Naive B cell (primary cell): ENCODE measurements around the gene CHTOP. TPM values are rescaled to one million over a fixed set of nuclear protein-coding genes. Genes with fewer than 3 reads are reported as not detected.
A peak's percentile ranks its signal among the peaks of the same experiment; 100 is the strongest.
"Not testable (repeated sequence)": the region's sequence is repeated elsewhere in the genome, so short reads cannot be mapped to it uniquely, and the experiment has no call there.

Experiments
- ATAC-seq, 2 donors: fragments of 150-1000 bp; cut with Tn5 transposase; 2 replicates each; pipeline ENCODE4 v1.10.0; 2021; ENCODE audit warnings: low read depth in 2 of 2, mild to moderate bottlenecking in 2 of 2, moderate library complexity in 2 of 2
- DNase-seq: peaks from one replicate; pipeline ENCODE4 v3.0.0; 2022
- H3K27ac Mint-ChIP-seq, 6 donors: one replicate each; pipeline ENCODE4 v1.8.0; 2020 to 2022; ENCODE audit warnings: mild to moderate bottlenecking in 6 of 6, mixed read lengths in 6 of 6, moderate library complexity in 5 of 6, inconsistent platforms in 2 of 6
- H3K27me3 Mint-ChIP-seq, 3 donors: one replicate each; pipeline ENCODE4 v1.8.0; 2021 to 2022; ENCODE audit warnings: mixed read lengths in 3 of 3, mild to moderate bottlenecking in 1 of 3
- H3K36me3 Mint-ChIP-seq, 2 donors: one replicate each; pipeline ENCODE4 v1.8.0; 2020 to 2022; ENCODE audit warnings: mixed read lengths in 2 of 2, inconsistent platforms in 1 of 2, mild to moderate bottlenecking in 1 of 2
- H3K4me1 Mint-ChIP-seq, 3 donors: one replicate each; pipeline ENCODE4 v1.8.0; 2020 to 2022; ENCODE audit warnings: mixed read lengths in 3 of 3, inconsistent platforms in 1 of 3, mild to moderate bottlenecking in 1 of 3, moderate library complexity in 1 of 3
- H3K4me3 Mint-ChIP-seq, 8 donors: one replicate each; pipeline ENCODE4 v1.8.0; 2020 to 2022; ENCODE audit warnings: mild to moderate bottlenecking in 8 of 8, mixed read lengths in 8 of 8, moderate library complexity in 8 of 8, inconsistent platforms in 2 of 8
- H3K9me3 Mint-ChIP-seq, 7 donors: one replicate each; pipeline ENCODE4 v1.8.0; 2020 to 2022; ENCODE audit warnings: mixed read lengths in 7 of 7, mild to moderate bottlenecking in 5 of 7, inconsistent platforms in 2 of 7, moderate library complexity in 1 of 7
- polyA plus RNA-seq, 6 donors: library from polyadenylated mRNA; unstranded; fragments of 300-500 nt; fragmentation: Illumina TruSeq; gene quantifications; one replicate each; pipeline ENCODE4 v1.2.3, GENCODE V29; 2021; ENCODE audit warnings: low read depth in 6 of 6

CHTOP gene
- polyA plus RNA-seq = 10 to 100 TPM; 43.3 to 94.4 (median 54.4) TPM

- peaks cover 39 to 48% (median 43%) of the 10 kb centered on the region in 3 donors for H3K4me1 Mint-ChIP-seq
Measured at GRCh38 chr1:153633754-153634665, at the start of gene CHTOP. Gene CHTOP (plus strand): TSS chr1:153634066. CDS start chr1:153636589, 2,523 bp downstream.

DNA sequence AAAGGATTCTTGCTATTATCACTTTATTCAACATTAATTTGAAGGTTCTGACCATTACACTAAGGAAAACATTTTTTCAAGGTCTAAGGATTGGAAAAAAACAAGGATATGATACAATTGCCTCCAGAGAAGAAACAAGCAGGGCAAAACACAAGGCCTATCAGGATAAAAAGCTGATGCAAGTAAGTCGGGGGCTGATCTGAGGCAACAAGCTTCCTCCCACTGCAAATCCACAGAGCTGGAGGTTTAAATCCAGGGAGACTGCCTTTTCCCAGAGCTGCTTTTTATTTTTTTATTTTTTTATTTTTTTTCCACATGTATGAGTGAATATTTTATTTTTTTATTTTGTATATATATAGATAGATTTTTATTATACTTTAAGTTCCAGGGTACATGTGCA lies 48.9 kb upstream of the CHTOP start:
- peaks cover 0 to 4% (median 0%) of the 10 kb centered on the region in 3 donors for H3K27me3 Mint-ChIP-seq
- no peak overlapping the region for H3K27ac Mint-ChIP-seq
- no peak for ATAC-seq
- no peak overlapping the region for H3K4me3 Mint-ChIP-seq
- H3K36me3 Mint-ChIP-seq = no peaks in the 10 kb centered on the region
- DNase-seq = no peak
- H3K9me3 Mint-ChIP-seq = no peaks in the 10 kb centered on the region
- H3K4me1 Mint-ChIP-seq = no peaks in the 10 kb centered on the region

More at GRCh38 chr1:153633754-153634665, at the start of gene CHTOP:
- Mint-ChIP-seq H3K9me3 (peaks cover 0 to 5% (median 0%) of the 10 kb centered on the region in 7 donors), H3K36me3 (peaks cover 11 to 21% of the 10 kb centered on the region in 2 donors), H3K27me3 (no peaks in the 10 kb centered on the region), H3K4me3 (peak within 1 kb of the TSS; percentile 94 to 100 (median 99)), H3K27ac (peak within 1 kb of the TSS; percentile 100)
- ATAC-seq (peak; percentile 84 to 85), DNase-seq (peak; percentile 97)

GRCh38 chr1:153586347-153586746 lies 47.5 kb upstream of the CHTOP start:
- ATAC-seq (no peak), DNase-seq (no peak)
- H3K4me1 Mint-ChIP-seq = no peaks in the 10 kb centered on the region
- no peaks in the 10 kb centered on the region for H3K36me3 Mint-ChIP-seq
- peaks cover 0 to 4% (median 0%) of the 10 kb centered on the region in 3 donors for H3K27me3 Mint-ChIP-seq
- peak overlapping the region in 3 of 6 donors; percentile 17 to 59 (median 57) for H3K27ac Mint-ChIP-seq
- H3K9me3 Mint-ChIP-seq = no peaks in the 10 kb centered on the region
- no peak overlapping the region for H3K4me3 Mint-ChIP-seq

GRCh38 chr1:153587314-153587713 lies 46.6 kb upstream of the CHTOP start:
- Mint-ChIP-seq H3K27me3 (peaks cover 0 to 4% (median 0%) of the 10 kb centered on the region in 3 donors), H3K4me1 (no peaks in the 10 kb centered on the region), H3K27ac (peak overlapping the region in 1 of 6 donors; percentile 22), H3K9me3 (no peaks in the 10 kb centered on the region), H3K36me3 (no peaks in the 10 kb centered on the region), H3K4me3 (no peak overlapping the region)
- no peak for ATAC-seq
- no peak for DNase-seq

- not testable (repeated sequence) for H3K9me3 Mint-ChIP-seq, H3K36me3 Mint-ChIP-seq, H3K4me3 Mint-ChIP-seq, H3K4me1 Mint-ChIP-seq, H3K27me3 Mint-ChIP-seq, ATAC-seq, DNase-seq
- peak overlapping the region in 1 of 6 donors; percentile 34 for H3K27ac Mint-ChIP-seq
Measured at GRCh38 chr1:153588033-153588432, 45.8 kb upstream of the CHTOP start.

- ATAC-seq (no peak), DNase-seq (no peak)
- Mint-ChIP-seq H3K9me3 (no peaks in the 10 kb centered on the region), H3K36me3 (no peaks in the 10 kb centered on the region), H3K4me3 (no peak overlapping the region), H3K27me3 (peaks cover 0 to 4% (median 0%) of the 10 kb centered on the region in 3 donors), H3K4me1 (no peaks in the 10 kb centered on the region), H3K27ac (peak overlapping the region in 1 of 6 donors; percentile 34)
Measured at GRCh38 chr1:153588482-153588881, 45.4 kb upstream of the CHTOP start.

DNA sequence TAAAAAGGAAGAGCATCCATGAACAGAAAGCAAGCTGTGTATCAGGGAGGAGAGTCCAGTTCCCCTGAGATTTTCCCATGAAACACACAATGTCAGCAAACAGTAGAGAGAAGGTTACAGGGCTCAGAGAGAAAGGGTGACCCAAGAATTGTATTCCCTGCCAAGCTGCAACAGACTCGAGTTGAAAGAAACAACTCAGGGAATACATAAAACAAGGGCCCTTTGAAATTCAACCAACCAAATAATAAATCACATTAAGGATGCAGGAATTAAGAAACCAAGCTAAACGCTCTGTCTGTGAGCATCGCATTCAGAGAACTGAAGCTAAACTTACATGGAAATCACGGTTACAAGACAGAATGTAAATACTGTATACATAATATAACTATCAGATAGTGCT lies 41.1 kb upstream of the CHTOP start:
- H3K4me1 Mint-ChIP-seq = peaks cover 3 to 18% (median 17%) of the 10 kb centered on the region in 3 donors
- ATAC-seq = no peak
- no peaks in the 10 kb centered on the region for H3K9me3 Mint-ChIP-seq
- H3K36me3 Mint-ChIP-seq = no peaks in the 10 kb centered on the region
- H3K4me3 Mint-ChIP-seq = no peak overlapping the region
- no peak for DNase-seq
- peak overlapping the region in 1 of 6 donors; percentile 74 for H3K27ac Mint-ChIP-seq
- no peaks in the 10 kb centered on the region for H3K27me3 Mint-ChIP-seq

- no peak for ATAC-seq
- peak overlapping the region; percentile 96 to 100 (median 98) for H3K27ac Mint-ChIP-seq
Measured at GRCh38 chr1:153597206-153597605, 36.7 kb upstream of the CHTOP start.

DNA sequence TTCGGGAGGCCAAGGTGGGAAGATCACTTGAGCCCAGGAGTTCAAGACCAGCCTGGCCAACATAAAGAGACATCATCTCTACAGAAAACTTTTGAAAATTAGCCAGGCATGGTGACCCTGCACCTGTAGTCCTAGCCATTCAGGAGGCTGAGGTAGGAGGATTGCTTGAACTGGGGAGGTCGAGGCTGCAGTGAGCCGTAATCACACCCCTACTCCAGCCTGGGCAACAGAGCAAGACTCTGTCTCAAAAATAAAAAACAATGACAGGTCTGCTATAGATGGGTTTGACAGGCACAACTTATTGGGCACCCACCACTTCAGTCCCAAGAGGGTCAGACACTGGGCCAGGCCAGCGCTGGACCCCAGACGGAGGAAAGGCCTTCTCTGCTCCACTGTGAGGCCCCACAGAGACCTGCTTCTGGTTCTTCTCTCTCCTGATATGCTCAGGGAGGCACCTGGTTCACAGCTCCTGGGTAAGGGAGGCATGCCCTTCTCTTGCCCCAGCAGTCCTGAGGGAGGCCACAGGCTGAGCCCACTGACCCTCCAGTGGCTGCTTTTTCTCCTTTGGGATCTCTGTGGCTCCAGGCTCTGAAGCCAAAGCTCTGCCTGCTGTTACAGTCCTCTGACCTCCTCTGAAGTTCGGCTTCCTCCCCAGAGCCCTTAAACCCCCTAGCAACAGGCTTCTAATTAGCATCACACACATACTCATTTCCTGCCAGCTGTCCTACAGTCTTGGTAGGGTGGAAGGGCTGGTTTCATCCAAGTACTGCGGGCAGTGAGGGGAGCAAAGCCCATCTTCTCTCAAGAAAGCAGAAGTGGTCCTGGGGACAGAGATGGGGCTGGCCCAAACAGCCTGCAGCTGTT lies 35.3 kb upstream of the CHTOP start:
- H3K4me3 Mint-ChIP-seq = peak overlapping the region in 7 of 8 donors; percentile 10 to 87 (median 76)
- H3K36me3 Mint-ChIP-seq = no peaks in the 10 kb centered on the region
- H3K9me3 Mint-ChIP-seq = no peaks in the 10 kb centered on the region
- peak; percentile 97 to 98 for ATAC-seq
- DNase-seq = peak; percentile 85
- H3K27me3 Mint-ChIP-seq = no peaks in the 10 kb centered on the region
- H3K4me1 Mint-ChIP-seq = peaks cover 22 to 58% (median 48%) of the 10 kb centered on the region in 3 donors
- peak overlapping the region; percentile 96 to 100 (median 98) for H3K27ac Mint-ChIP-seq

More at GRCh38 chr1:153597206-153597605, 36.7 kb upstream of the CHTOP start:
- peak overlapping the region in 3 of 8 donors; percentile 20 to 49 (median 45) for H3K4me3 Mint-ChIP-seq
- no peak for DNase-seq
- H3K9me3 Mint-ChIP-seq = no peaks in the 10 kb centered on the region
- H3K27me3 Mint-ChIP-seq = no peaks in the 10 kb centered on the region
- no peaks in the 10 kb centered on the region for H3K36me3 Mint-ChIP-seq
- peaks cover 18 to 51% (median 43%) of the 10 kb centered on the region in 3 donors for H3K4me1 Mint-ChIP-seq

DNA sequence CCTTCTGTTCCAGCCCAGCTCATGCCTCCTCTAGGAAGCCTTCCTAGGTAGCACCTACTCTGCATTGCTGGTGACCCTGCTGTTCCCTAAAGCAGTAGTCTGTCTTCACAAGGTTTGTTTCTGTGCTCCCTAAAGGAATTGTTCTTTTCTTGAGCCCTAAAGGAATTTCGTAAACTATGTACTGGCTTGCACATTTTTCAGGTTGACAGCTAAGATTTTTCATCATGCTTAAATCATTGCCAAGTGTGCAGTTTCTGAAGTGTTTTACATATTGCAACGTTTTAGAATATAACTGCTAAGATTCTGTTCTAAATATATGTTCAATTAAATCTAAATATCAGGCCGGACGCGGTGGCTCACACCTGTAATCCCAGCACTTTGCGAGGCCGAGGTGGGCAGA lies 34.0 kb upstream of the CHTOP start:
- Mint-ChIP-seq H3K27ac (peak overlapping the region in 4 of 6 donors; percentile 56 to 96 (median 91)), H3K4me1 (peaks cover 22 to 58% (median 48%) of the 10 kb centered on the region in 3 donors), H3K9me3 (no peaks in the 10 kb centered on the region), H3K36me3 (no peaks in the 10 kb centered on the region), H3K27me3 (no peaks in the 10 kb centered on the region), H3K4me3 (peak overlapping the region in 1 of 8 donors; percentile 61)
- no peak for ATAC-seq
- DNase-seq = no peak

GRCh38 chr1:153602749-153603148 lies 31.1 kb upstream of the CHTOP start:
- H3K4me3 Mint-ChIP-seq = no peak overlapping the region
- H3K4me1 Mint-ChIP-seq = peaks cover 19 to 40% (median 29%) of the 10 kb centered on the region in 3 donors
- ATAC-seq = no peak
- no peaks in the 10 kb centered on the region for H3K36me3 Mint-ChIP-seq
- no peaks in the 10 kb centered on the region for H3K27me3 Mint-ChIP-seq
- DNase-seq = no peak
- peak overlapping the region in 1 of 6 donors; percentile 22 for H3K27ac Mint-ChIP-seq
- no peaks in the 10 kb centered on the region for H3K9me3 Mint-ChIP-seq

GRCh38 chr1:153606194-153606593 lies 27.7 kb upstream of the CHTOP start:
- no peaks in the 10 kb centered on the region for H3K36me3 Mint-ChIP-seq
- no peak for ATAC-seq

DNA sequence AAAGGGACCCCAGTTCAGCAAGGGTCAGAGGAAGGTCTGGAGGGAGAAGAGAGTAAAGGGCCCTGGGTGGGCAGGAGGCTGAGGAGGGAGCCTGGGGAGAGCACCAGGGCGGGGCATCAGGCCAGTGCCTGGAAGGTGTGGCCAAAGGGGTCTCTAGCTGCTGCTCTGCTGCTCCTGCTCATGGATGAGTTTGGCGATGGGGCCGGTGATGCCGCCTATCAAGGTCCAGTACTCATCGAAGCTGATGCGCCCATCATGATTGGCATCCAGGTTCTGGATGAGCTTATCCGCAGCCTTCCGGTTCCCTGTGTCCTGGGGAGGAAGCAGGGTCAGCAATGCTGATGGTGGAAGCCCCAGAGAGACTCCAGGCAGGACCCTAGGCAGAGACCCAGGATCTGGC lies 26.5 kb upstream of the CHTOP start:
- Mint-ChIP-seq H3K4me3 (no peak overlapping the region), H3K27ac (peak overlapping the region in 1 of 6 donors; percentile 16), H3K27me3 (no peaks in the 10 kb centered on the region), H3K9me3 (no peaks in the 10 kb centered on the region), H3K4me1 (peaks cover 3 to 5% (median 4%) of the 10 kb centered on the region in 3 donors), H3K36me3 (no peaks in the 10 kb centered on the region)
- DNase-seq (no peak), ATAC-seq (no peak)

More at GRCh38 chr1:153606194-153606593, 27.7 kb upstream of the CHTOP start:
- H3K4me1 Mint-ChIP-seq = peaks cover 4 to 16% (median 10%) of the 10 kb centered on the region in 3 donors
- no peak for DNase-seq
- H3K27ac Mint-ChIP-seq = no peak overlapping the region
- H3K27me3 Mint-ChIP-seq = no peaks in the 10 kb centered on the region
- H3K4me3 Mint-ChIP-seq = no peak overlapping the region
- no peaks in the 10 kb centered on the region for H3K9me3 Mint-ChIP-seq
